Measurements from ENCODE around the gene THEM4.

GRCh38 chr1:151935154-151935553 is 25.8 kb upstream of the THEM4 start:
- TF ChIP-seq, protein P1, sequence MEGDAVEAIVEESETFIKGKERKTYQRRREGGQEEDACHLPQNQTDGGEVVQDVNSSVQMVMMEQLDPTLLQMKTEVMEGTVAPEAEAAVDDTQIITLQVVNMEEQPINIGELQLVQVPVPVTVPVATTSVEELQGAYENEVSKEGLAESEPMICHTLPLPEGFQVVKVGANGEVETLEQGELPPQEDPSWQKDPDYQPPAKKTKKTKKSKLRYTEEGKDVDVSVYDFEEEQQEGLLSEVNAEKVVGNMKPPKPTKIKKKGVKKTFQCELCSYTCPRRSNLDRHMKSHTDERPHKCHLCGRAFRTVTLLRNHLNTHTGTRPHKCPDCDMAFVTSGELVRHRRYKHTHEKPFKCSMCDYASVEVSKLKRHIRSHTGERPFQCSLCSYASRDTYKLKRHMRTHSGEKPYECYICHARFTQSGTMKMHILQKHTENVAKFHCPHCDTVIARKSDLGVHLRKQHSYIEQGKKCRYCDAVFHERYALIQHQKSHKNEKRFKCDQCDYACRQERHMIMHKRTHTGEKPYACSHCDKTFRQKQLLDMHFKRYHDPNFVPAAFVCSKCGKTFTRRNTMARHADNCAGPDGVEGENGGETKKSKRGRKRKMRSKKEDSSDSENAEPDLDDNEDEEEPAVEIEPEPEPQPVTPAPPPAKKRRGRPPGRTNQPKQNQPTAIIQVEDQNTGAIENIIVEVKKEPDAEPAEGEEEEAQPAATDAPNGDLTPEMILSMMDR (IDR thresholded peaks at IDR 0.05; ENCODE audit: control extremely low read depth in 1 of 3, insufficient read depth in 1 of 3, low read depth in 1 of 3, low read length in 3 of 3) = no peak
- no peak for TF ChIP-seq GABPA (IDR thresholded peaks at IDR 0.05; ENCODE audit: borderline replicate concordance, insufficient read depth, low read length)
- no peak for TF ChIP-seq CHD1 (IDR thresholded peaks at IDR 0.05; ENCODE audit: low read depth, low read length)
- TF ChIP-seq POLR2A (IDR thresholded peaks at IDR 0.05; ENCODE audit: control extremely low read depth in 1 of 2, low read depth in 2 of 2, low read length in 2 of 2) = no peak
- no peak for TF ChIP-seq EZH2 (IDR thresholded peaks at IDR 0.05; ENCODE audit: low read depth, low read length, severe bottlenecking)
- no peak for TF ChIP-seq CHD2 (IDR thresholded peaks at IDR 0.05; ENCODE audit: low read length)
- no peak for TF ChIP-seq RNF2 (IDR thresholded peaks at IDR 0.05; ENCODE audit: borderline replicate concordance, low read depth, low read length, missing control alignments, poor library complexity, severe bottlenecking)
- TF ChIP-seq RXRA (IDR thresholded peaks at IDR 0.05; ENCODE audit: insufficient read depth, low read depth, low read length) = no peak
